Heart right ventricle (tissue), 16 donors: ENCODE results near the gene HRG. TPM values are rescaled to one million over a fixed set of nuclear protein-coding genes. Genes with fewer than 3 reads are reported as not detected.

Experiments
- ATAC-seq, 8 donors: fragments of 200-7000 bp; cut with Tn5 transposase; one replicate each; pipeline ENCODE4 v1.9.1; 2020; ENCODE audit warnings: mild to moderate bottlenecking in 8 of 8, moderate library complexity in 8 of 8, moderate number of reproducible peaks in 1 of 8
- DNase-seq, 2 donors: peaks; one replicate each; pipeline ENCODE4 v3.0.0-alpha.2; 2020
- H3K27ac ChIP-seq, 10 donors: fragments of 200-600 bp; sonication (generic) in 2 of 10; one replicate each; pipeline versions ENCODE4 v1.5.0 to v1.8.0; 2020 to 2022; ENCODE audit warnings: mild to moderate bottlenecking in 3 of 10
- H3K27me3 ChIP-seq, 7 donors: fragments of 200-600 bp; one replicate each; pipeline ENCODE4 v1.8.0; 2021 to 2022; ENCODE audit warnings: mild to moderate bottlenecking in 2 of 7
- H3K36me3 ChIP-seq, 9 donors: fragments of 200-600 bp; sonication (generic) in 1 of 9; one replicate each; pipeline versions ENCODE4 v1.5.0 to v1.8.0; 2020 to 2022; ENCODE audit warnings: mild to moderate bottlenecking in 2 of 9
- H3K4me1 ChIP-seq, 9 donors: fragments of 200-600 bp; sonication (generic) in 1 of 9; one replicate each; pipeline versions ENCODE4 v1.5.0 to v1.8.0; 2020 to 2022; ENCODE audit warnings: mild to moderate bottlenecking in 4 of 9
- H3K4me3 ChIP-seq, 10 donors: fragments of 200-600 bp; sonication (generic) in 2 of 10; one replicate each; pipeline versions ENCODE4 v1.5.0 to v1.8.0; 2020 to 2022; ENCODE audit warnings: mild to moderate bottlenecking in 7 of 10, moderate library complexity in 2 of 10
- H3K9me3 ChIP-seq, 11 donors: fragments of 200-600 bp in 10 of 11; sonication (generic) in 2 of 11; one replicate each; pipeline versions ENCODE4 v1.5.0 to v1.8.0; 2013 to 2022; ENCODE audit warnings: mild to moderate bottlenecking in 2 of 11, control low read depth in 1 of 11, moderate library complexity in 1 of 11
- CTCF ChIP-seq, 9 donors: fragments of 200-600 bp; sonication (generic) in 2 of 9; IDR thresholded peaks; one replicate each; pipeline versions ENCODE4 v1.5.0 to v1.8.0; 2021 to 2022; ENCODE audit warnings: antibody characterized with exemption in 9 of 9, mild to moderate bottlenecking in 5 of 9, moderate library complexity in 1 of 9
- WGBS, 2 donors: extraction: QIAGEN DNeasy Blood & Tissue Kit; methylation state at CpG; one replicate each; pipeline ENCODE4 v1.1.7; 2013; ENCODE audit warnings: inconsistent platforms in 1 of 2; 5-methylcytosine and 5-hydroxymethylcytosine counted together
- intact Hi-C, 10 donors: fragments of 100-400 bp; cut with DNase I; formaldehyde crosslinking; loops; one replicate each; pipeline versions ENCODE4 v1.11.1 to v1.14.2; 2022
- polyA plus RNA-seq, 2 donors: library from polyadenylated mRNA; stranded (reverse); fragments of 200-250 nt; gene quantifications; one replicate each; pipeline ENCODE4 v1.2.3, GENCODE V29; 2013
- total RNA-seq, 10 donors: library from RNA; stranded (reverse); fragmentation: NEBNext Ultra II Directional in 3 of 10; extraction: Animal tissue kit (Norgen Biotek cat#: 25700) in 3 of 10; gene quantifications; one replicate each; pipeline versions ENCODE4 v1.2.1 to v1.2.4, GENCODE V29; 2021 to 2023
- donor health status: Arrhythmogenic right ventricular cardiomyopathy.
- donor health status: ischemic (EF 13 %, LVEDD 7.1; RV severe dilation, severe dysfunction).
- donor health status: healthy with polysubstance abuse.
- donor health status: DM: no; HTN: yes; CAD: no.
- donor health status: DM: no; HTN: no; CAD: no.
- donor health status: ischemic (EF 25% LVEDD 6.9; RV normal size, moderate dysfunction).
- donor health status: ischemic (EF 25% LVEDD 5.7; RV mildly dilated, moderate dysfunction).
- donor health status: healthy.
- donor health status: DM: yes; HTN: yes; CAD: no.
- donor health status: Ischemic cardiomyopathy.
- donor health status: ischemic (EF 35%, LVEDD 5.7; RV mildly dilated, moderate dysfunction).
- donor health status: nonischemic (EF 11% LVEDD 7.7; RV severe dilation, severe dysfunction).
- donor health status: DM: yes; HTN: yes; CAD: no.
- donor health status: PGD.
- donor health status: ischemic (EF 29% LVEDD 5.4; RV normal size, mild dysfunction).
- donor health status: nonischemic (EF 23%, LVEDD 6.1; RV moderate dilation, normal function).

HRG gene
- total and polyA plus RNA-seq, 12 donors: 0.20 TPM; not detected in 11

- Histone ChIP-seq H3K27ac (no peak overlapping the region), H3K27me3 (peaks cover 0 to 9% (median 0%) of the 10 kb centered on the region in 7 donors), H3K9me3 (no peaks in the 10 kb centered on the region), H3K36me3 (no peaks in the 10 kb centered on the region), H3K4me3 (no peak overlapping the region), H3K4me1 (no peaks in the 10 kb centered on the region)
- intact Hi-C loops: loop anchor here in 1 of 10 donors (10.0 kb wide), 1 partner anchor 120 kb away; no protein-coding TSS in a partner anchor
- ATAC-seq (no peak), DNase-seq (no peak)
- WGBS, 2 donors: 79 to 86% methylated on average over 4 of the region's 4 CpGs
- no peak for TF ChIP-seq CTCF (IDR thresholded peaks at IDR 0.05)
Measured at GRCh38 chr3:186624598-186624997, 41.2 kb upstream of the HRG start.

DNA sequence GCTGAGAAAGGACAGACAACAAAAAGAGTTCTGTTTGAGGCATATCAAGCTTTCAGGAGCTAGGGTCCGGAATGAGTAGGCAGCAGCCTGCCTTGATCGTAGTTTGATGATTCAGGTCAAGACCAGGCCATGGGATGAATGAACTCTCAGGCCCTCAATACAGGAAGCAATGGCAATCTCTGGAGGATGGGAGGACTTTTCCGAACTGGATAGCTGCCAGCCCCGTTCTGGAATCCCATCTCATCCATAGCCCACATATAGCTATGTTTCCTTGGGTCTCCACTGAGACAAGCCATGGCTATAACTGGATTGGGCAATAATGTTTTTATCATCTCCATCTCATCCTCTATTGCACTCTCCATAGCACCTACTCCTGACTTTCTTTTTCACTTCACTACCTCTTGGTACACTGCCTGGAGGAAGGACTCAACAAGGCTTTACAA is 40.2 kb upstream of the HRG start:
- intact Hi-C loops: loop anchor here in 1 of 10 donors (10.0 kb wide), 1 partner anchor 119 kb away; no protein-coding TSS in a partner anchor
- 46 to 51% methylated on average over 4 of the region's 4 CpGs for WGBS, 2 donors
- no peak overlapping the region for H3K4me3 ChIP-seq
- no peak for TF ChIP-seq CTCF (IDR thresholded peaks at IDR 0.05)
- H3K36me3 ChIP-seq: no peaks in the 10 kb centered on the region
- ATAC-seq: no peak
- no peaks in the 10 kb centered on the region for H3K4me1 ChIP-seq
- DNase-seq: no peak
- H3K9me3 ChIP-seq: no peaks in the 10 kb centered on the region
- no peak overlapping the region for H3K27ac ChIP-seq
- H3K27me3 ChIP-seq: peaks cover 0 to 5% (median 0%) of the 10 kb centered on the region in 7 donors

DNA sequence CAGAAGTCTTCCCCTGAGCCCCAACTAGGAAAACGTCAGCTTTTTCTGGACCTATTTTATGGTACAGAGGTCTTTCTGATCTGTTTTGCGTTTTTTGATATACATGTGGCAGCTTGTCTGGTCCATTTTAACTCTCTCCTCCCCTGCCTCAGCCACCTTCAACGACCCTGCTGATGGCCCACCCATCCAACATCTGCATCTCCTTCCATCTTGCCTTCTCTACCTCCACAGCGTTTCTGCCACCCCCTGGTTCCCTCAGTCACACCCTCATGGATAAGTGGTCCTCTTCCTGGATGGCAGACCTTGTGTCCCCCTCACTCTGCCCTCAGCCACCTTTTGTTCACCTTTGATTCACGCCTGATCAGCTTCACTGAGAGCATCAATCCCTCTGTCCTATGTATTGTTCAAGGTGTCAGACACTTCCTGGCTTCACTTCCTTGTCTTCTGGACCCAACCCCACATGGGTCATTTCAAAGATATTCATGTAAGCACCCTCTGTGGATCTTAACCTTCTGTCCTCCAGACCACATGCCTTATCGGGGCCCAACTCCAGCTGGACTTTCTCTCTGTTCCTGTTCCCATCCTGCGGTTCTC is 39.5 kb upstream of the HRG start:
- Histone ChIP-seq H3K36me3 (no peaks in the 10 kb centered on the region), H3K4me3 (no peak overlapping the region), H3K4me1 (no peaks in the 10 kb centered on the region), H3K27ac (no peak overlapping the region), H3K27me3 (peaks cover 0 to 5% (median 0%) of the 10 kb centered on the region in 7 donors), H3K9me3 (no peaks in the 10 kb centered on the region)
- 67 to 70% methylated on average over 7 of the region's 7 CpGs for WGBS, 2 donors
- TF ChIP-seq CTCF (IDR thresholded peaks at IDR 0.05): no peak
- DNase-seq (no peak), ATAC-seq (no peak)
- intact Hi-C loops: loop anchor here in 1 of 10 donors (10.0 kb wide), 1 partner anchor 118 kb away; no protein-coding TSS in a partner anchor

GRCh38 chr3:186627852-186628414 is 37.9 kb upstream of the HRG start:
- Histone ChIP-seq H3K27me3 (peaks cover 0 to 5% (median 0%) of the 10 kb centered on the region in 7 donors), H3K9me3 (no peaks in the 10 kb centered on the region), H3K36me3 (no peaks in the 10 kb centered on the region), H3K4me3 (no peak overlapping the region), H3K4me1 (no peaks in the 10 kb centered on the region), H3K27ac (no peak overlapping the region)
- DNase-seq (no peak), ATAC-seq (no peak)
- intact Hi-C loops: loop anchor here in 1 of 10 donors (10.0 kb wide), 1 partner anchor 117 kb away; no protein-coding TSS in a partner anchor
- no peak for TF ChIP-seq CTCF (IDR thresholded peaks at IDR 0.05)
- WGBS, 2 donors: 92 to 95% methylated on average over 7 of the region's 7 CpGs
